ENCODE data around the gene MMP14. TPM values are rescaled to one million over a fixed set of nuclear protein-coding genes. Genes with fewer than 3 reads are reported as not detected.
"Not testable (repeated sequence)": the region's sequence is repeated elsewhere in the genome, so short reads cannot be mapped to it uniquely, and the experiment has no call there.

The MMP14 gene
- total and polyA plus RNA-seq, 2 donors = 21.2 to 69.5 TPM

- DNase-seq (ENCODE audit: low read depth in 6 of 9, low spot score in 9 of 9) = no peak
- Histone ChIP-seq H3K4me3 (ENCODE audit: low read length in 2 of 2) (no peak overlapping the region), H3K27me3 (ENCODE audit: control insufficient read depth in 2 of 2, insufficient read depth in 1 of 2, low read length in 1 of 2) (no peaks in the 10 kb centered on the region), H3K36me3 (ENCODE audit: control insufficient read depth in 2 of 2, insufficient read depth in 2 of 2, low read length in 1 of 2) (no peaks in the 10 kb centered on the region), H3K9me3 (ENCODE audit: control insufficient read depth in 2 of 2, insufficient read depth in 1 of 2, low read length in 1 of 2) (no peaks in the 10 kb centered on the region), H3K4me1 (ENCODE audit: control insufficient read depth in 2 of 2, insufficient read depth in 2 of 2, low read length in 2 of 2) (no peaks in the 10 kb centered on the region), H3K27ac (ENCODE audit: low read depth in 1 of 2, low read length in 1 of 2) (no peak overlapping the region)
- WGBS = 85% methylated on average over 5 of the region's 5 CpGs
These were observed 39.1 kb upstream of the MMP14 start for GRCh38 chr14:22797017-22797917.

DNA sequence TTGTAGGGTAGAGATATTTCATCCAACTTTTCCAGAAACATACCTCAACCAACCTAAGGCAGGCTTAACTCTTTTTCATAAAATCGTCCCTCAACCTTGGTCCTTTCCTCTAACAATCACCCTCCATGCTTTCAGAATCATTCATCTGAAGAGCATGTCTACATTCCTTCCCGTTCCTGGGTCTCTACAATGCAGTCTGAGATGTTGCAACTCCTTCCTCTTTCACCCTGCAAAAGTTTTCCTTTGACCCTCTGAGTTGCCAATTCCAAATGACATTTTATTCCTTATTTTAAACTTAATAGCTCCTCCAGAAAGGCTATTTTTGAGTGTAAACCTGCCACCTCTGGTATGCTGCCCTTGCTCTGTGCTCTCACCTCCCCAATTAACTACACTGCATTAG is 37.9 kb upstream of the MMP14 start:
- H3K27ac ChIP-seq (ENCODE audit: low read depth in 1 of 2, low read length in 1 of 2) = no peak overlapping the region
- H3K36me3 ChIP-seq (ENCODE audit: control insufficient read depth in 2 of 2, insufficient read depth in 2 of 2, low read length in 1 of 2) = no peaks in the 10 kb centered on the region
- no peaks in the 10 kb centered on the region for H3K27me3 ChIP-seq (ENCODE audit: control insufficient read depth in 2 of 2, insufficient read depth in 1 of 2, low read length in 1 of 2)
- H3K4me1 ChIP-seq (ENCODE audit: control insufficient read depth in 2 of 2, insufficient read depth in 2 of 2, low read length in 2 of 2) = no peaks in the 10 kb centered on the region
- H3K9me3 ChIP-seq (ENCODE audit: control insufficient read depth in 2 of 2, insufficient read depth in 1 of 2, low read length in 1 of 2) = no peaks in the 10 kb centered on the region
- no peak overlapping the region for H3K4me3 ChIP-seq (ENCODE audit: low read length in 2 of 2)
- no peak for DNase-seq (ENCODE audit: low read depth in 6 of 9, low spot score in 9 of 9)
- WGBS = 63% methylated on average over 2 of the region's 2 CpGs

DNA sequence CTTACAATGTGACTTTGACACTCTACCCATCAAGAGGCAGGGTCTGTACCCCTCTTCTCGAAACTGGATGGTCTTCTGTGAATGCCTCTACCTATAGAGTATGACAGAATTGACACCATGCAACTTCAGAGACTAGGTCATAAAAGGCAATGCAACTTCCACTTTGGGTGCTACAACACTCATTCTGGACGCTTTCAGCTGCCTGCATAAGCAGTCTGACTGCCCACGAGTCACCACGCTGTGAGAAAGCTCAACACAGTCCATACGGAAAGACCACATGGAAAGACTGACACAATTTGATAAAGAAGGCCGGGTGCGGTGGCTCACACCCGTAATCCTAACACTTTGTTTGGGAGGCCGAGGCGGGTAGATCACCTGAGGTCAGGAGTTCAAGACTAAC is 36.0 kb upstream of the MMP14 start:
- no peaks in the 10 kb centered on the region for H3K36me3 ChIP-seq (ENCODE audit: control insufficient read depth in 2 of 2, insufficient read depth in 2 of 2, low read length in 1 of 2)
- H3K4me1 ChIP-seq (ENCODE audit: control insufficient read depth in 2 of 2, insufficient read depth in 2 of 2, low read length in 2 of 2) = no peaks in the 10 kb centered on the region
- DNase-seq (ENCODE audit: low read depth in 6 of 9, low spot score in 9 of 9) = no peak
- H3K27ac ChIP-seq (ENCODE audit: low read depth in 1 of 2, low read length in 1 of 2) = no peak overlapping the region
- H3K27me3 ChIP-seq (ENCODE audit: control insufficient read depth in 2 of 2, insufficient read depth in 1 of 2, low read length in 1 of 2) = no peaks in the 10 kb centered on the region
- H3K4me3 ChIP-seq (ENCODE audit: low read length in 2 of 2) = no peak overlapping the region
- 95% methylated on average over 10 of the region's 10 CpGs for WGBS
- H3K9me3 ChIP-seq (ENCODE audit: control insufficient read depth in 2 of 2, insufficient read depth in 1 of 2, low read length in 1 of 2) = no peaks in the 10 kb centered on the region

GRCh38 chr14:22801716-22802115 is 34.7 kb upstream of the MMP14 start:
- DNase-seq (ENCODE audit: low read depth in 6 of 9, low spot score in 9 of 9) = no peak
- no peaks in the 10 kb centered on the region for H3K36me3 ChIP-seq (ENCODE audit: control insufficient read depth in 2 of 2, insufficient read depth in 2 of 2, low read length in 1 of 2)
- no peaks in the 10 kb centered on the region for H3K4me1 ChIP-seq (ENCODE audit: control insufficient read depth in 2 of 2, insufficient read depth in 2 of 2, low read length in 2 of 2)
- no peaks in the 10 kb centered on the region for H3K9me3 ChIP-seq (ENCODE audit: control insufficient read depth in 2 of 2, insufficient read depth in 1 of 2, low read length in 1 of 2)
- no peak overlapping the region for H3K4me3 ChIP-seq (ENCODE audit: low read length in 2 of 2)
- WGBS = 90% methylated on average over 8 of the region's 8 CpGs
- no peak overlapping the region for H3K27ac ChIP-seq (ENCODE audit: low read depth in 1 of 2, low read length in 1 of 2)
- H3K27me3 ChIP-seq (ENCODE audit: control insufficient read depth in 2 of 2, insufficient read depth in 1 of 2, low read length in 1 of 2) = no peaks in the 10 kb centered on the region

- H3K9me3 ChIP-seq (ENCODE audit: control insufficient read depth in 2 of 2, insufficient read depth in 1 of 2, low read length in 1 of 2) = no peaks in the 10 kb centered on the region
- H3K27me3 ChIP-seq (ENCODE audit: control insufficient read depth in 2 of 2, insufficient read depth in 1 of 2, low read length in 1 of 2) = no peaks in the 10 kb centered on the region
- no peak for DNase-seq (ENCODE audit: low read depth in 6 of 9, low spot score in 9 of 9)
- H3K27ac ChIP-seq (ENCODE audit: low read depth in 1 of 2, low read length in 1 of 2) = no peak overlapping the region
- H3K4me3 ChIP-seq (ENCODE audit: low read length in 2 of 2) = no peak overlapping the region
- WGBS = 93% methylated on average over 12 of the region's 12 CpGs
- no peaks in the 10 kb centered on the region for H3K36me3 ChIP-seq (ENCODE audit: control insufficient read depth in 2 of 2, insufficient read depth in 2 of 2, low read length in 1 of 2)
- H3K4me1 ChIP-seq (ENCODE audit: control insufficient read depth in 2 of 2, insufficient read depth in 2 of 2, low read length in 2 of 2) = no peaks in the 10 kb centered on the region
These were observed 33.3 kb upstream of the MMP14 start for GRCh38 chr14:22802860-22803686.

GRCh38 chr14:22803687-22803974 is 32.8 kb upstream of the MMP14 start:
- no peaks in the 10 kb centered on the region for H3K36me3 ChIP-seq (ENCODE audit: control insufficient read depth in 2 of 2, insufficient read depth in 2 of 2, low read length in 1 of 2)
- 87% methylated on average over 3 of the region's 3 CpGs for WGBS
- no peaks in the 10 kb centered on the region for H3K27me3 ChIP-seq (ENCODE audit: control insufficient read depth in 2 of 2, insufficient read depth in 1 of 2, low read length in 1 of 2)
- no peak overlapping the region for H3K27ac ChIP-seq (ENCODE audit: low read depth in 1 of 2, low read length in 1 of 2)
- no peaks in the 10 kb centered on the region for H3K4me1 ChIP-seq (ENCODE audit: control insufficient read depth in 2 of 2, insufficient read depth in 2 of 2, low read length in 2 of 2)
- DNase-seq (ENCODE audit: low read depth in 6 of 9, low spot score in 9 of 9) = no peak
- H3K9me3 ChIP-seq (ENCODE audit: control insufficient read depth in 2 of 2, insufficient read depth in 1 of 2, low read length in 1 of 2) = no peaks in the 10 kb centered on the region
- no peak overlapping the region for H3K4me3 ChIP-seq (ENCODE audit: low read length in 2 of 2)

DNA sequence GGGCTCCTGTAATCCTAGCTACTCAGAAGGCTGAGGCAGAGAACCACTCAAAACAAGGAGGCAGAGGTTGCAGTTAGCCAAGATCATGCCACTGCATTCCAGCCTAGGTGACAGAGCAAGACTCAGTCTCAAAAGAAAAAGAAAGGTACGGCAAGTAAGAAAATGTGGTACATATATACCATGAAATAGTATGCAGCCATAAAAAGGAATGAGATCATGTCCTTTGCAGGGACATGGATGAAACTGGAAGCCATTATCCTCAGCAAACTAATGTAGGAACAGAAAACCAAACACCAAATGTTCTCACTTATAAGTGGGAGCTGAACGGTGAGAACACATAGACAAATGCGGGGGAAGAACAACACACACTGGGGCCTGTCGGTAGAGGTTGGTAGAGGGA is 31.1 kb upstream of the MMP14 start:
- not testable (repeated sequence) for H3K9me3 ChIP-seq (ENCODE audit: control insufficient read depth in 2 of 2, insufficient read depth in 1 of 2, low read length in 1 of 2); H3K27me3 ChIP-seq (ENCODE audit: control insufficient read depth in 2 of 2, insufficient read depth in 1 of 2, low read length in 1 of 2); H3K4me1 ChIP-seq (ENCODE audit: control insufficient read depth in 2 of 2, insufficient read depth in 2 of 2, low read length in 2 of 2); H3K27ac ChIP-seq (ENCODE audit: low read depth in 1 of 2, low read length in 1 of 2); H3K4me3 ChIP-seq (ENCODE audit: low read length in 2 of 2); DNase-seq (ENCODE audit: low read depth in 6 of 9, low spot score in 9 of 9); H3K36me3 ChIP-seq (ENCODE audit: control insufficient read depth in 2 of 2, insufficient read depth in 2 of 2, low read length in 1 of 2)
- 85% methylated on average over 4 of the region's 4 CpGs for WGBS

- no peak overlapping the region for H3K4me3 ChIP-seq (ENCODE audit: low read length in 2 of 2)
- peaks cover 0 to 3% of the 10 kb centered on the region in 2 donors for H3K4me1 ChIP-seq (ENCODE audit: control insufficient read depth in 2 of 2, insufficient read depth in 2 of 2, low read length in 2 of 2)
- no peak overlapping the region for H3K27ac ChIP-seq (ENCODE audit: low read depth in 1 of 2, low read length in 1 of 2)
- H3K36me3 ChIP-seq (ENCODE audit: control insufficient read depth in 2 of 2, insufficient read depth in 2 of 2, low read length in 1 of 2) = no peaks in the 10 kb centered on the region
- no peaks in the 10 kb centered on the region for H3K9me3 ChIP-seq (ENCODE audit: control insufficient read depth in 2 of 2, insufficient read depth in 1 of 2, low read length in 1 of 2)
- no peaks in the 10 kb centered on the region for H3K27me3 ChIP-seq (ENCODE audit: control insufficient read depth in 2 of 2, insufficient read depth in 1 of 2, low read length in 1 of 2)
- WGBS = 93% methylated on average over 13 of the region's 13 CpGs
- no peak for DNase-seq (ENCODE audit: low read depth in 6 of 9, low spot score in 9 of 9)
These were observed 28.8 kb upstream of the MMP14 start for GRCh38 chr14:22807432-22808087.

Measured in thymus (tissue), 11 donors.